Mesodermal cell (in vitro differentiated cells): ENCODE data around the gene GRK4.

Experiments
- H3K27ac ChIP-seq: 2 replicates; pipeline ENCODE4 v1.7.0; 2013; ENCODE audit warnings: mild to moderate bottlenecking, low read depth, low read length, moderate library complexity; ENCODE audit not compliant: severe bottlenecking
- H3K36me3 ChIP-seq: 2 replicates; pipeline ENCODE4 v1.7.1; 2013; ENCODE audit warnings: mild to moderate bottlenecking, low read length, moderate library complexity; ENCODE audit not compliant: control insufficient read depth, insufficient read depth
- H3K4me1 ChIP-seq: one replicate; pipeline ENCODE4 v1.7.1; 2013; ENCODE audit warnings: mild to moderate bottlenecking, low read length; ENCODE audit not compliant: insufficient read depth, control insufficient read depth, poor library complexity, severe bottlenecking
- H3K4me3 ChIP-seq: 2 replicates; pipeline ENCODE4 v1.7.0; 2013; ENCODE audit warnings: low read length, control low read depth, mild to moderate bottlenecking; ENCODE audit not compliant: insufficient read depth, poor library complexity, severe bottlenecking; ENCODE audit errors: extremely low read depth
- H3K9me3 ChIP-seq: 2 replicates; pipeline ENCODE4 v1.7.1; 2013; ENCODE audit warnings: mild to moderate bottlenecking, low read length, moderate library complexity; ENCODE audit not compliant: control insufficient read depth
- WGBS, 2 experiments: methylation state at CpG; one replicate each; pipeline ENCODE4 v1.1.5; 2013; ENCODE audit warnings: missing lambda C conversion rate in 2 of 2; ENCODE audit not compliant: insufficient coverage in 2 of 2; 5-methylcytosine and 5-hydroxymethylcytosine counted together

Gene GRK4

GRCh38 chr4:3019145-3019846, 55.9 kb downstream of the GRK4 start:
- WGBS, 2 experiments, result 85 to 97% methylated on average over 10 of the region's 13 CpGs
- Histone ChIP-seq H3K36me3 (no peaks in the 10 kb centered on the region), H3K4me3 (no peak overlapping the region), H3K9me3 (no peaks in the 10 kb centered on the region), H3K27ac (no peak overlapping the region), H3K4me1 (no peaks in the 10 kb centered on the region)

- Histone ChIP-seq H3K27ac (no peak overlapping the region), H3K4me1 (no peaks in the 10 kb centered on the region), H3K9me3 (no peaks in the 10 kb centered on the region), H3K36me3 (no peaks in the 10 kb centered on the region), H3K4me3 (no peak overlapping the region)
- WGBS, 2 experiments, result 64 to 87% methylated on average over 6 of the region's 6 CpGs
These were observed 57.8 kb downstream of the GRK4 start for GRCh38 chr4:3021127-3021526.

GRCh38 chr4:3021627-3022026, 58.3 kb downstream of the GRK4 start:
- no peak overlapping the region for H3K4me3 ChIP-seq
- H3K27ac ChIP-seq, result no peak overlapping the region
- H3K36me3 ChIP-seq, result no peaks in the 10 kb centered on the region
- no peaks in the 10 kb centered on the region for H3K9me3 ChIP-seq
- H3K4me1 ChIP-seq, result no peaks in the 10 kb centered on the region
- 91 to 92% methylated on average over 5 to 6 of the region's 8 CpGs for WGBS, 2 experiments

GRCh38 chr4:3022112-3022511, 58.7 kb downstream of the GRK4 start:
- Histone ChIP-seq H3K4me1 (no peaks in the 10 kb centered on the region), H3K9me3 (no peaks in the 10 kb centered on the region), H3K36me3 (no peaks in the 10 kb centered on the region), H3K27ac (no peak overlapping the region), H3K4me3 (no peak overlapping the region)
- WGBS, 2 experiments, result 80 to 86% methylated on average over 4 to 7 of the region's 8 CpGs

- Histone ChIP-seq H3K36me3 (no peaks in the 10 kb centered on the region), H3K4me1 (no peaks in the 10 kb centered on the region), H3K4me3 (no peak overlapping the region), H3K27ac (no peak overlapping the region), H3K9me3 (no peaks in the 10 kb centered on the region)
- 35 to 53% methylated on average over 2 to 3 of the region's 3 CpGs for WGBS, 2 experiments
These were observed 59.3 kb downstream of the GRK4 start for GRCh38 chr4:3022651-3023050.

- H3K9me3 ChIP-seq, result no peaks in the 10 kb centered on the region
- H3K36me3 ChIP-seq, result no peaks in the 10 kb centered on the region
- no peaks in the 10 kb centered on the region for H3K4me1 ChIP-seq
- no peak overlapping the region for H3K27ac ChIP-seq
- 93 to 95% methylated on average over 17 to 18 of the region's 21 CpGs for WGBS, 2 experiments
- no peak overlapping the region for H3K4me3 ChIP-seq
These were observed 62.5 kb downstream of the GRK4 start for GRCh38 chr4:3025881-3026280.

- H3K4me3 ChIP-seq, result no peak overlapping the region
- H3K36me3 ChIP-seq, result no peaks in the 10 kb centered on the region
- H3K27ac ChIP-seq, result no peak overlapping the region
- no peaks in the 10 kb centered on the region for H3K4me1 ChIP-seq
- 94 to 95% methylated on average over 7 to 8 of the region's 9 CpGs for WGBS, 2 experiments
- no peaks in the 10 kb centered on the region for H3K9me3 ChIP-seq
These were observed 63.2 kb downstream of the GRK4 start for GRCh38 chr4:3026540-3026939.

- Histone ChIP-seq H3K9me3 (no peaks in the 10 kb centered on the region), H3K4me1 (no peaks in the 10 kb centered on the region), H3K36me3 (no peaks in the 10 kb centered on the region), H3K27ac (no peak overlapping the region), H3K4me3 (no peak overlapping the region)
- WGBS, 2 experiments, result 92 to 98% methylated on average over 8 to 9 of the region's 9 CpGs
These were observed 66.1 kb downstream of the GRK4 start for GRCh38 chr4:3029464-3029863.

GRCh38 chr4:3030566-3031356, 67.4 kb downstream of the GRK4 start:
- no peak overlapping the region for H3K4me3 ChIP-seq
- WGBS, 2 experiments, result 86 to 91% methylated on average over 15 to 18 of the region's 18 CpGs
- H3K4me1 ChIP-seq, result no peaks in the 10 kb centered on the region
- no peaks in the 10 kb centered on the region for H3K9me3 ChIP-seq
- no peak overlapping the region for H3K27ac ChIP-seq
- no peaks in the 10 kb centered on the region for H3K36me3 ChIP-seq

- no peak overlapping the region for H3K4me3 ChIP-seq
- no peaks in the 10 kb centered on the region for H3K36me3 ChIP-seq
- no peaks in the 10 kb centered on the region for H3K9me3 ChIP-seq
- 92 to 93% methylated on average over 10 to 11 of the region's 12 CpGs for WGBS, 2 experiments
- no peak overlapping the region for H3K27ac ChIP-seq
- H3K4me1 ChIP-seq, result no peaks in the 10 kb centered on the region
These were observed 68.1 kb downstream of the GRK4 start for GRCh38 chr4:3031357-3032082.
